ENCODE data around the gene STK38L. TPM values are rescaled to one million over a fixed set of nuclear protein-coding genes. Genes with fewer than 3 reads are reported as not detected.

Gene STK38L
- total and polyA plus RNA-seq, 2 of the 8 experiments (the other 6 are each of a cell fraction or from before 2014, with no cell fraction given), result 8.1 to 63.6 TPM

DNA sequence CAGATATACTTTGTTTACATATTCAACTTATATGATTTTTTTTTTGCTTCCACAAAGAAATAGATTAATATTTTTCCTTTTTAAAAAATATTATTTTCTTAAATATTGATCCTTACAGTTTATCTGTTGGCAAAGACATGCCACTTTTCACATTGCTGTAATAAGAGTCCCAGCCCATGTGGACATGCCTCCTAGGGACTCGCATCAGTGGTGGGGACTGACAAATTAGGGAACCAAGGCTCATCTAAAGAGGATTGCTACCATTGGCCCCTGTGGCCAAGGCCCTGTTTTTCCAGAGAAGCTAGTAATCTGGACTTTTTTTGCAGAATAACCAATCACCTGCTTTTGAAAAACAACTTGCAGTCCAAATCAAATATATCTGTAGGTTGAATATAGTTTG, 60.8 kb downstream of the STK38L start:
- Histone ChIP-seq H3K27ac (ENCODE audit: low read depth, low read length) (no peak overlapping the region), H3K18ac (ENCODE audit: extremely low read depth, low read length) (no peak overlapping the region), H3K36me3 (ENCODE audit: control insufficient read depth in 2 of 4, insufficient read depth in 4 of 4, low read length in 3 of 4) (peaks cover 0 to 17% (median 4%) of the 10 kb centered on the region in 4 experiments; a peak in 3 of 8 replicates), H3K23ac (ENCODE audit: insufficient read length) (no peak overlapping the region), H3K9ac (replicated peaks in 1 of 4; ENCODE audit: extremely low read depth in 1 of 4, low read depth in 3 of 4, low read length in 3 of 4) (no peak overlapping the region), H2BK15ac (ENCODE audit: low read length) (no peak overlapping the region), H2BK12ac (ENCODE audit: low read depth, low read length) (no peak overlapping the region), H3K4me1 (replicated peaks in 1 of 4; ENCODE audit: control insufficient read depth in 3 of 4, insufficient read depth in 4 of 4, low read length in 3 of 4) (no peaks in the 10 kb centered on the region), H3K4me2 (ENCODE audit: insufficient read depth in 1 of 2, low read depth in 2 of 2, low read length in 2 of 2) (no peak overlapping the region), H2AK5ac (ENCODE audit: low read depth, low read length) (no peak overlapping the region), H2BK20ac (ENCODE audit: low read length) (no peak overlapping the region), H3K23me2 (ENCODE audit: low read depth, low read length) (no peaks in the 10 kb centered on the region), H4K8ac (ENCODE audit: extremely low read depth, insufficient read depth, low read length) (no peak overlapping the region), H2BK120ac (replicated peaks; ENCODE audit: low read depth, low read length) (no peak overlapping the region), H2AFZ (ENCODE audit: low read length) (no peak overlapping the region), H3K4ac (replicated peaks; ENCODE audit: insufficient read length, low read depth, low read length) (no peak overlapping the region), H3K9me3 (ENCODE audit: insufficient read depth in 2 of 2, low read depth in 1 of 2, low read length in 1 of 2) (no peaks in the 10 kb centered on the region), H3K27me3 (replicated peaks in 1 of 4; ENCODE audit: control insufficient read depth in 3 of 4, extremely low read depth in 1 of 4, insufficient read depth in 3 of 4, low read length in 3 of 4) (no peaks in the 10 kb centered on the region), H3K79me2 (ENCODE audit: control insufficient read depth in 1 of 2, insufficient read depth in 2 of 2, low read length in 2 of 2) (no peaks in the 10 kb centered on the region), H2BK5ac (ENCODE audit: low read depth, low read length) (no peak overlapping the region), H4K20me1 (replicated peaks in 1 of 2; ENCODE audit: control insufficient read depth in 1 of 2, insufficient read depth in 2 of 2, low read length in 2 of 2) (no peaks in the 10 kb centered on the region), H3K79me1 (ENCODE audit: low read depth, low read length) (no peaks in the 10 kb centered on the region), H3K4me3 (ENCODE audit: extremely low read depth in 1 of 4, insufficient read depth in 2 of 4, low read depth in 3 of 4, low read length in 4 of 4) (no peak overlapping the region), H3K56ac (replicated peaks; ENCODE audit: insufficient read length, low read depth, low read length) (no peak overlapping the region), H4K91ac (replicated peaks; ENCODE audit: insufficient read length, low read length) (no peak overlapping the region), H4K5ac (ENCODE audit: insufficient read length, low read depth, low read length) (no peak overlapping the region), H3K14ac (ENCODE audit: insufficient read length) (no peak overlapping the region)
- DNase-seq (ENCODE audit: low read depth in 1 of 2, low spot score in 2 of 2), result no peak
- ChIA-PET CTCF (ENCODE audit: partially characterized antibody) (interaction anchor here (0.7 to 5.1 kb wide), 20 partner anchors 8 to 304 kb away, joined by 3 to 31 read pairs (median 6); no protein-coding TSS in a partner anchor), POLR2A (ENCODE audit: partially characterized antibody) (interaction anchor here (0.6 to 1.5 kb wide), 4 partner anchors 26 to 282 kb away, joined by 3 to 5 read pairs (median 4); partner anchors contain the start of genes BMAL2 and MED21)
- FAIRE-seq, result no peak
- WGBS, 2 experiments (ENCODE audit: extremely low coverage in 1 of 2, insufficient coverage in 1 of 2, insufficient read length in 1 of 2, insufficient replicate concordance in 2 of 2, low coverage in 1 of 2, low lambda C conversion rate in 2 of 2, missing lambda C conversion rate in 1 of 2), result 100% methylated on average over 1 of the region's 1 CpG; no CpG with 5 or more reads in 1 of the 2 experiments
- no peak for TF ChIP-seq HDAC6 (IDR thresholded peaks at IDR 0.05; ENCODE audit: low read depth, low read length)
- TF ChIP-seq JUN (IDR thresholded peaks at IDR 0.05; ENCODE audit: low read depth, low read length), result no peak

Measured in H1 (cell line).